ENCODE measurements around the gene FAM185A.
"Not testable (repeated sequence)": the region's sequence is repeated elsewhere in the genome, so short reads cannot be mapped to it uniquely, and the experiment has no call there.

FAM185A gene

DNA sequence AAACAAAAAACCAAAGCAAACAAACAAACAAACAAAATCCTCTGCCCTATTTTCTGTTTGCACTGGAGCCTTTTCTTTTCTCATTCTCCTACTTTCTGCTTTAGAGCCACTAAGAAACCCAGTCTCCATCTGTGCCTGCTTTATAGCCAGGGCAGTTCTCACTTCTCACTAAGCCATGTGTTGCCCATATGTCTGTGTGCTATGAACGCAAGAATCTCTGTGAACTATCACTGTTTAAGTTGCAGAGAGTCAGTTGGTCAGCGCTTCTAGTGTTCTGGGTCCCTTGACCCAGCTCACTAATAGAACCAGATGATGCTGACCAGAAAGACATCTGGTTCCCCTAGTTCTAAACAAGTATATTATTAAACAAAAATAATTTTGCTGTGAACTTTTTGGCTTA lies 81.4 kb downstream of the FAM185A start:
- DNase-seq (ENCODE audit: low read depth in 3 of 3): no peak

DNA sequence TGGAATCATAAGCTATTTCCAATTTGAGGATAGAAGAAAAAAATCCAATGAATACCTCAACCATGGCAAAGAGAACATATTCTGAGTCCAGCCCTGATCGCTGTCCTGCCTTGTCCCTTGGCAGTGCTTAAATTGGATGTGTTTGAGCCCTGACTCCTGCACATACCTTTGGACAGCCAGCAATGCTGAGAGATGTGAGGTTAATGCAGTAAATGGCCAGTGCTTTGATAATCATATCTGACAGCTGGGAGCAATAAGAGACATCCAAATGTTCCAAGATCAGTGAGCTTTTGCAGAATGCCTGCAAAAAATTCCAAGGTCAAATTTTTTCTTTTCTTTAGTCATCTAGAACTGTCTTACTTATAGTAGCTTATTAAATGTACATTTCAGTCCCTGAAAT lies 83.9 kb downstream of the FAM185A start:
- no peak for DNase-seq (ENCODE audit: low read depth in 3 of 3)

DNA sequence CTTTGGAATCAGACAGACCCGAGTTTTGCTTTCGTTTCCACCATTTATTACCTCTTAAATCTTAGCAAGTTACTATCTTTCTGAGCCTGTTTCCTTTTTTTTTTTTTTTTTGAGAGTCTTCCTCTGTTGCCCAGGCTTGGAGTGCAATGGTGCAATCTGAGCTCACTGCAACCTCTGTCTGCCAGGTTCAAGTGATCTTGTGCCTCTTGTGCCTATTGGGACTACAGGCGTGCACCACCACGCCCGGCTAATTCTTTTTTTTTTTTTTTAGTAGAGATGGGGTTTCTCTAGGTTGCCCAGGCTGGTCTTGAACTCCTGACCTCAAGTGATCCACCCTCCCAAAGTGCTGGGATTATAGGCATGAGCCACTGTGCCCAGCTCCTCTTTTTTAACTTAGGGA lies 84.5 kb downstream of the FAM185A start:
- DNase-seq (ENCODE audit: low read depth in 3 of 3): no peak

DNA sequence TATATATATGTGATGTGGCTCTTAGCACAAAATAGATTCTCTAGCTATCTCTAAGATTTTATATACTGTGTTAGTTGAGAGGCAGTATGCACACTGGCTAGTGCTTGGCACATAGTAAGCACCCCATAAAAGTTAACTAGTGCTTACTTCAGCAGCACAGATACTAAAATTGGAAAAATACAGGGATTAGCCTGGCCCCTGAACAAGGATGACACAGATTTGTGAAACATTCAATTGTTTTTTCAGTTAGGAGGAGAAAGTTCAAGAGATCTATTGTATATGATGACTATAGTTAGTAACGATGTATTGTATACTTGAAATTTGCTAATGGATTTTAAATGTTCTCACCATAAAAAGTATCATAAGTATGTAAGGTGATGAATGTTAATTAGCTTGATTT lies 85.7 kb downstream of the FAM185A start:
- DNase-seq (ENCODE audit: low read depth in 3 of 3): no peak

DNA sequence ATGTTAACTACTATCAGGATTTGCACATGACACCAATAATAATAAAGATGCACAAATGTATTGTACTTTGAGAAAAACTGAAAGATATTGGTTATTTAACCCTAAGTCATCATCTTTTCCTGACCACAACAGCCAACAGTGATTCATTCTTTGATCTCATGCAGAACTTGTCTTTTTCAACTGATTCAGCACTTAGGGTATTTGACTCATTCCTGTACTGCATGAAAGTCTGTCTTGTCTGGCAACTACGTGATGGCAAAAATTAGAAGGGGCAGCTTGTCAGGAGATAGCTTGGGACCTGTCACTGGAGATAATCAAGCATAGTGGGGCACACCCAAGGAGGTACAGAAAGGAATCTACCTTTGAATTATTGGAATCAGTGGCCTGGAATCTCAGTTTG lies 86.2 kb downstream of the FAM185A start:
- peak in 2 of 3 experiments; percentile 1 to 6 for DNase-seq (ENCODE audit: low read depth in 3 of 3)

DNA sequence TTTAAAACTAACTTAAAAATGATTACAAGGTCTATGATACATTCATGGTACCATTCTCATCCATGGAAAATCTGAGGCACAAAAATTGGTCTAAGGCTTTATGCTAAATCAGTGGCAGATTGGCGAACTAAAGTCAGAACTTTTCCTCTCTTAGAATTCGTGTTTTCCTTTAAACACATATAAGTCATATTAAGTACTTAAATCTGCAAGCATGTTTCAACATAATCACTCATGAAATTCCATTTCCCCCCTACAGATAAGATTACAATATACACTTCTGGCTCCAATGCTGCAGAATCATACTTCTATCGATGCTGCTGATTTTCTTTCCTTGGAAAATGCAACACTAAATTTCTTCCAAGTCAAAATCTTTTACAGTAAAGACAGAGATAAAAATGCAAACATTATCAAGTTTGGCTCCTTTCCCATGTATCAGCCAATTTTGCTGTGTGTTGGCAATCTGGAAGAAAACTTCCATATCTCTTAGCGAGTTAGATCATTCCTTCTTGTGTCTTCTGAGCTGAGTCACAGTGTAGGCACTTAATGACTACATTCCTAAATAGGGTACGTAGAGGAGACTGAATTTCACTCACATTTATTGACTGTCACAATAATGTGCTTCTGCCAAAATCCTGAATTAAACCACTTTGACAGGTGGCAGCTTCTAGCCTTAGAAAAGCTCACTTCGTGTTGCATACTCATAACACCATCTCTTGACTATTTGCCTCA lies 87.6 kb downstream of the FAM185A start:
- no peak for DNase-seq (ENCODE audit: low read depth in 3 of 3)

DNA sequence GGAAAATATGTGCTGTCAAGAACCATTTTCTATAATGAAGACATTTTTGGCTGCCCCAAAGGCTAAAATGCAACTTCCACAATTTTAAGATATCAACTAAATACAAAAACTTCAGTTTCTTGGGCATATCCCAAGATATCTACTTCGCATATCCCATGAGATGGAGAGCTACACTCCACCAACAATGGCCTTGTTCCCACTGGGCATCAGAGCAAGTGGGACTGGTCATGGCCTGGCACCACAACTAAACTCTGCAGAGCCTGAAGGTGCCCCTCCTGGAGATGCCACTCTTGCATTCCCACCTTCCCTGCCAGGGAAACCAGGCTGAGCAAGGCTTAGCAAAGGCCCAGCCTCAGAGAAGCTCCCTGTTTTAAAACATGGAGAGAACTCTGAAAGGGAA lies 88.2 kb downstream of the FAM185A start:
- no peak for DNase-seq (ENCODE audit: low read depth in 3 of 3)

DNA sequence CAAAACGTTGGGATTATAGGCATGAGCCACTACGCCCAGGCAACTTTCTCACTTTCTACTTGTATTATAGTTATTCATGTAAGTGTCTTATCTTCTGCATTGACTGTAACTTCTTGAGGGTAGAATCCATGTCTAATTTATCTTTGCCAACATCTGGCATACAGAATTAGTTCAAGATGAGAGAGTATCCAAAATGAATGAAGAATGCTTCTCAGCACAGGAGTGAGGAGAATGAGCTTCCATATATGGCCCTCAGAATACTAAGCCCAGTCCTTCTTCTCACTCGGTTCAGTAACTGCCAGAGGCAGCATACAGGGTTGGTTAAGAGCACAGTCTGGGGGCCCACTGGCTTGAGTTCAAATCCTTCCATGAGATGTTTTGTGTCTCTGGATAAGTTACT lies 89.0 kb downstream of the FAM185A start:
- no peak for DNase-seq (ENCODE audit: low read depth in 3 of 3)

DNA sequence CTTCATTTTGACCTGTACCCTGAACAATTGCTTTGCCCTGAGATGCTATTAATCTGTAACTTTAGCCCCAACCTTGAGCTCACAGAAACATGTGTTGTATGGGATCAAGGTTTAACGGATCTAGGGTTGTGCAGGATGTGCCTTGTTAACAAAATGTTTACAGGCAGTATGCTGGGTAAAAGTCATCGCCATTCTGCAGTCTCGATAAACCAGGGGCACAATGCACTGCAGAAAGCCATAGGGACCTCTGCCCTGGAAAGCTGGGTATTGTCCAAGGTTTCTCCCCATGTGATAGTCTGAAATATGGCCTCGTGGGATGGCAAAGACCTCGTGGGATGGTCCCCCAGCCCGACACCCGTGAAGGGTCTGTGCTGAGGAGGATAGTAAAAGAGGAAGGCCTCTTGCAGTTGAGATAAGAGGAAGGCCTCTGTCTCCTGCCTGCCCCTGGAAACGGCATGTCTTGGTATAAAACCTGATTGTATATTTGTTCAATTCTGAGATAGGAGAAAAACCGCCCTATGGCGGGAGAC lies 89.8 kb downstream of the FAM185A start:
- not testable (repeated sequence) for DNase-seq (ENCODE audit: low read depth in 3 of 3)

DNA sequence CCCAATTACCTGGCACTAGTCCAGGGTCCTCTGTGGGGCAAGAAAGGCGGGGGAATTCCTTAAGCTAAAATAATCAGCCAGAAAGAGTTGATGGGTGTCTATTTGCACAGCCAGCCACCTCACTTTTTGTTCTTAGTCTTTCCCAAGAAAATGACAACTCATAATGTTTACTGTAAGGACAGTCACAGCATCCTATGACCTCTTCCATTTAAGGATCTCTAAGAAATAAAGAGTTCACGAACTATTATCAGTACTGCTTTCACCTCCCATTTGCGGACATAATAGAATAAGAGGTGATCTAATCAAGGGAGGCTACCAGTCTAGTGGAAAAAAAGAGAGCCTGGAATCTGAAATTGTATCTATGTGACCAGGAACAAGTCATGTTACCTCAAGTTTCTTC lies 91.6 kb downstream of the FAM185A start:
- DNase-seq (ENCODE audit: low read depth in 3 of 3): no peak

DNA sequence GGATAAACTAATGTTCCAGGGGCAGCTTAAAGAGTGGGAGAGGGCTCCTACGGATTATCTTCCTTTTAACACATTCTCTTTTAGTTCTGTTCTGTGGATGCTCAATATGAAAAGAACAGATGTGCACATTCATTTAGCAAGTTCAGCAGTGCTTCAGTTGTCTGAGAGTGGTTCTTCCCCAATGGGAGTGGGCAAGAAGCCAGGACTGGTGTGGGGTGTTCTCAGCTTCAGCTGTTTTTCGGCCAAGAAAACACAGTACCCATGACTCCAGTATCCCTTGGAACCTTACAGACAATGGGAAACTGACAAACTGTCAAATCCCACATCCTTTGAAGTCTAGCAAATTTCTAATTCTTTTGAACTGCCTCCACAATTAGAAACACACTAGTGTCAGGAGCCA lies 92.5 kb downstream of the FAM185A start:
- no peak for DNase-seq (ENCODE audit: low read depth in 3 of 3)

DNA sequence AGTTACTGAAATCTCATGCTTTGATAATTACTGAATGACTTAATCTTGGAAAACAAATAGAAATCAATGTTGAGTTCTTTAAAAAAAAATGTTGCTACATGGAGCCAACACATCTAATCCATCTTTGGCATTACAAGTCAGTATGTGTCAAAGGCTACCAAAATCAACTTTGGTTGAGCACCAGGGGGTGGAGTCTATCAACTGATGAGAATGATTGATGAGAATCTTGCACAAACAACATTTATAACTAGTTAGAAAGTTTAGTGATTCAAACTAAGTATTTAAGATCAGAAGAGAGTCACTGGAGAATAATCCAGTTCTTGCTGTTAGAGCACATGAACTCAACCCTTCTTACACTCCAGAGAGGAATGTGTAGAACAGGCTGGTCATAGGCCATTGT lies 93.5 kb downstream of the FAM185A start:
- no peak for DNase-seq (ENCODE audit: low read depth in 3 of 3)

DNA sequence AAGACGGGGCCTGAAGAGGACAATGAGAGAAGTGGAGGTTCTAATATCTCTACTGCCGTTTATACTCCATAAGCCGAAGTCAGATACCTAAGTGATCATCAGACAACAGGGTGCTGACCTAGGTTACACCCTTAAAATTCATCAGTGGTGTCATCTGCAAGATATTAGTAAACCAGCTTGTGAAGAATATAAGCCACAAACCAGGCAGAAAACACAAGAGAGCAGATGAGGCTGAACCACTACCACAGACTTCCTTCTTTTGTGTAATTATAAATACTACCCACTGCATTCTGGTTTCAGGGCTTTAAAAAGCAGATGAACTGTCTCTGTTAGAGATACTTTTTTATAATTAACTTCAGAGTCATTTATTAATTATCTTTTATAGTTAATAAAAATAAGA lies 95.1 kb downstream of the FAM185A start:
- no peak for DNase-seq (ENCODE audit: low read depth in 3 of 3)

DNA sequence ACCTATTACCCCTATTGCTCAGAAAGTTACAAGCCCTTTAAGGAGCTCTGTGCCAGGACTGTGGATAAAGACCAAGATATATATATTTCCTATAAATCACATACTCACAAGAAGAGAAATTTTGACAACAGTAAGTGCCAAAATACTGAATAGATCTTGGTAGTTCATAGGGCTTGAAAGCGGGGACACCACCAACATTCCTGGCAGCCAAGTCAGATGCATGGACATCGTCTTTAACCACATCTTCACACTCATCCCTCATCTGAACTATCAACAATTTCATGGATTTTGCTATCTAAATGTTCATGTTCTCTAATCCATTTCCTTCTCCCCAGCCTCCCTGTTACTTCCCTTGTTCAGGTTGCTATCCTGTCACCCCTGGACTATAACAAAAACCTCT lies 96.5 kb downstream of the FAM185A start:
- DNase-seq (ENCODE audit: low read depth in 3 of 3): no peak

DNA sequence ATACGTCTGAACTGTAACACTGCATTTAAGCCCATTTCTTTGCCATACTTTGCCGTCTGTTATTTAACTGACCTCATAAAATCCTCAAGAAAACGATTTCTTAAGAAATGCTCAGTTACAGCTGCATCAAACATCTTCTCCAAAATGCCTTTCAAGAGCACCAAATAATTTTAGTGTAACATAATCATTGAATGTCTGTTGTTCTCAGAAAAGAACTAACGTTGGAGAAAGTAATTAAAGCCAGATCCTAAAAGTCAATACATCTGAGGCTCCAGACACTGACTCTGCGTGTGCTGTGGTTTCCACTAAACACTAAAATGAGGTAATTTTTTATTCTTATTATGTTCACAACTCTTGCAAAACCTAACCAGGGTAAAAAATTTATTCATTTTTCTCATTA lies 100.3 kb downstream of the FAM185A start:
- no peak for DNase-seq (ENCODE audit: low read depth in 3 of 3)

DNA sequence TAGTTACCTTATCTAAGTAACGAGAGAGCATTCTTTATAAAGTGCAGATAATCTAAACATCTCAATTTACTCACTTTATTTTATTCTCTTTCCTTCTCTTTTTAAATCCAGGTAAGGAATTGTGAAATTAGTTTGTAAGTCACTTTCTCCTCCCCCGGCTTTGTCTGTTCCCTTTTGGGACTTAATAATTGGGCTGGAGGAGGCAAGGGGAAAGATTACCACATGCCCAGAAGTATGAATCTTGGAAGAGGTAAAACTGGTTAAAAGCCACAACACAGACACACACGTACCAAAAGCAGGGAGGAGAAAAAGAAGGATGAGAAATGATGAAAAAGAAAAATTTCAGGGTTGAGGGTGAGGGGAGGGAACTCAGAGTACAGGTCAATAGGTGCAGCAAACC lies 100.7 kb downstream of the FAM185A start:
- no peak for DNase-seq (ENCODE audit: low read depth in 3 of 3)

DNA sequence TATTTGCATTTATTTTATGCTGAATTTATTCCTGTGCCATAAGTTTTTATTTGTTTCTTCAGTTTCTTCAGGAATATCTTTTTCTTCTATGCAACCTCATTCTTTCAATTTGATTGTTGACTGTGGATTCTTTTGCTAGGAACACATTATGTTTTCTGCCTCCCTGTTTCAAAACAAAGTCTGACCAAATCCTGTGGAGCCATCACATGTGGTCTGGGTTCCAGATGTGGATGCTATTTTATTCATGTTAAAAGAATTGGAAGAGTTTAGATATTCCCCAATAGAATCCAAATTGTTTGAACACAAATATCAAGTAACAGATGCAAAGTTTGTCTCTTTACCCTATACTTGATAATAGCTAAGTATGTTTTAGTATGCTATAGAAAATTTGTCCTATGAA lies 107.2 kb downstream of the FAM185A start:
- DNase-seq (ENCODE audit: low read depth in 3 of 3): no peak

All from stimulated activated CD4-positive, alpha-beta T cell treated with anti-CD3 and anti-CD28 coated beads, TNF-alpha, amount 100 ng/mL, for 24 hours (primary cell).